ENCODE measurements around the gene FAM107B.
A peak's percentile ranks its signal among the peaks of the same experiment; 100 is the strongest.

FAM107B gene

GRCh38 chr10:14654821-14655382, 119.8 kb downstream of the FAM107B start:
- TF ChIP-seq CEBPB (IDR thresholded peaks at IDR 0.05): no peak
- TF ChIP-seq MAX (IDR thresholded peaks at IDR 0.05): no peak
- no peak for TF ChIP-seq EGR1 (IDR thresholded peaks at IDR 0.05)
- TF ChIP-seq REST (IDR thresholded peaks at IDR 0.05; ENCODE audit: low read depth): no peak
- TF ChIP-seq EP300 (IDR thresholded peaks at IDR 0.05; ENCODE audit: borderline replicate concordance): no peak
- no peak for TF ChIP-seq YY1 (IDR thresholded peaks at IDR 0.05; ENCODE audit: low read depth)
- TF ChIP-seq TEAD4 (IDR thresholded peaks at IDR 0.05): no peak
- no peak for TF ChIP-seq NFIC (IDR thresholded peaks at IDR 0.05)
- TF ChIP-seq USF1 (IDR thresholded peaks at IDR 0.05): no peak
- no peak for TF ChIP-seq FOXM1 (IDR thresholded peaks at IDR 0.05; ENCODE audit: borderline replicate concordance, low read depth)

GRCh38 chr10:14653271-14654161, 121.2 kb downstream of the FAM107B start:
- TF ChIP-seq NFIC (IDR thresholded peaks at IDR 0.05) (no peak), TEAD4 (IDR thresholded peaks at IDR 0.05) (peak; percentile 55)

- no peak for TF ChIP-seq EP300 (IDR thresholded peaks at IDR 0.05; ENCODE audit: borderline replicate concordance)
- no peak for TF ChIP-seq YY1 (IDR thresholded peaks at IDR 0.05; ENCODE audit: low read depth)
- no peak for TF ChIP-seq NFIC (IDR thresholded peaks at IDR 0.05)
- TF ChIP-seq MAX (IDR thresholded peaks at IDR 0.05): no peak
- no peak for TF ChIP-seq CEBPB (IDR thresholded peaks at IDR 0.05)
- no peak for TF ChIP-seq TAF1 (IDR thresholded peaks at IDR 0.05; ENCODE audit: low read depth)
- TF ChIP-seq CREB1 (IDR thresholded peaks at IDR 0.05; ENCODE audit: low read depth): no peak
- TF ChIP-seq RAD21 (IDR thresholded peaks at IDR 0.05; ENCODE audit: low read depth): no peak
- no peak for TF ChIP-seq TCF12 (IDR thresholded peaks at IDR 0.05; ENCODE audit: low read depth)
- TF ChIP-seq FOXM1 (IDR thresholded peaks at IDR 0.05; ENCODE audit: borderline replicate concordance, low read depth): no peak
- no peak for TF ChIP-seq USF1 (IDR thresholded peaks at IDR 0.05)
- no peak for TF ChIP-seq EGR1 (IDR thresholded peaks at IDR 0.05)
- no peak for TF ChIP-seq TEAD4 (IDR thresholded peaks at IDR 0.05)
- no peak for TF ChIP-seq REST (IDR thresholded peaks at IDR 0.05; ENCODE audit: low read depth)
- no peak for TF ChIP-seq ZBTB7A (IDR thresholded peaks at IDR 0.05; ENCODE audit: low read depth)
Measured at GRCh38 chr10:14652816-14653215, 121.9 kb downstream of the FAM107B start.

- TF ChIP-seq YY1 (IDR thresholded peaks at IDR 0.05; ENCODE audit: low read depth): no peak
- TF ChIP-seq FOXM1 (IDR thresholded peaks at IDR 0.05; ENCODE audit: borderline replicate concordance, low read depth): no peak
- no peak for TF ChIP-seq TEAD4 (IDR thresholded peaks at IDR 0.05)
- no peak for TF ChIP-seq TCF12 (IDR thresholded peaks at IDR 0.05; ENCODE audit: low read depth)
- no peak for TF ChIP-seq EGR1 (IDR thresholded peaks at IDR 0.05)
- TF ChIP-seq ZBTB7A (IDR thresholded peaks at IDR 0.05; ENCODE audit: low read depth): no peak
- TF ChIP-seq NFIC (IDR thresholded peaks at IDR 0.05): no peak
- no peak for TF ChIP-seq MAX (IDR thresholded peaks at IDR 0.05)
- no peak for TF ChIP-seq REST (IDR thresholded peaks at IDR 0.05; ENCODE audit: low read depth)
- TF ChIP-seq EP300 (IDR thresholded peaks at IDR 0.05; ENCODE audit: borderline replicate concordance): no peak
- no peak for TF ChIP-seq CEBPB (IDR thresholded peaks at IDR 0.05)
- no peak for TF ChIP-seq CREB1 (IDR thresholded peaks at IDR 0.05; ENCODE audit: low read depth)
- TF ChIP-seq USF1 (IDR thresholded peaks at IDR 0.05): no peak
- no peak for TF ChIP-seq RAD21 (IDR thresholded peaks at IDR 0.05; ENCODE audit: low read depth)
- no peak for TF ChIP-seq TAF1 (IDR thresholded peaks at IDR 0.05; ENCODE audit: low read depth)
Measured at GRCh38 chr10:14652067-14652466, 122.6 kb downstream of the FAM107B start.
